Activated CD8-positive, alpha-beta memory T cell treated with anti-CD3 and anti-CD28 coated beads, Interleukin-2, amount 10 ng/mL, durations not matched to agents 7 days and 5 days (primary cell): ENCODE data around the gene CYTH2. TPM values are rescaled to one million over a fixed set of nuclear protein-coding genes. Genes with fewer than 3 reads are reported as not detected.
"Not testable (repeated sequence)": the region's sequence is repeated elsewhere in the genome, so short reads cannot be mapped to it uniquely, and the experiment has no call there.

ENCODE experiments used
- ATAC-seq: fragments of 150-1000 bp; cut with Tn5 transposase; one replicate; pipeline ENCODE4 v1.10.0; 2021; ENCODE audit warnings: moderate library complexity
- CTCF ChIA-PET: fragments of 350-600 bp; sonication (Branson Sonifier 250); formaldehyde crosslinking; loops from one replicate; lab custom pipeline; 2021; ENCODE audit warnings: antibody characterized with exemption; lab: Charles Lee
- DNase-seq: peaks from one replicate; pipeline ENCODE4 v3.0.0-alpha.2; 2020
- H3K27ac Mint-ChIP-seq: one replicate; pipeline ENCODE4 v1.8.0; 2021; ENCODE audit warnings: mild to moderate bottlenecking, mixed read lengths
- H3K27me3 Mint-ChIP-seq: one replicate; pipeline ENCODE4 v1.8.0; 2021; ENCODE audit warnings: mixed read lengths
- H3K36me3 Mint-ChIP-seq: one replicate; pipeline ENCODE4 v1.8.0; 2021; ENCODE audit warnings: mild to moderate bottlenecking, mixed read lengths
- H3K4me1 Mint-ChIP-seq: one replicate; pipeline ENCODE4 v1.8.0; 2021; ENCODE audit warnings: mixed read lengths
- H3K4me3 Mint-ChIP-seq: one replicate; pipeline ENCODE4 v1.8.0; 2021; ENCODE audit warnings: mild to moderate bottlenecking, moderate library complexity, mixed read lengths
- H3K9me3 Mint-ChIP-seq: one replicate; pipeline ENCODE4 v1.8.0; 2022; ENCODE audit warnings: low read depth, mixed read lengths
- total RNA-seq, 2 experiments: library from RNA; stranded (reverse); gene quantifications; one replicate each; pipeline ENCODE4 v1.2.3, GENCODE V29; 2021

The CYTH2 gene
- total RNA-seq, 2 experiments from 2014 or later = 42.5 to 47.8 TPM

GRCh38 chr19:48484931-48485612, 15.9 kb downstream of the CYTH2 start:
- Mint-ChIP-seq H3K4me1 (peaks cover 14% of the 10 kb centered on the region), H3K9me3 (no peaks in the 10 kb centered on the region), H3K36me3 (no peaks in the 10 kb centered on the region), H3K27ac (no peak overlapping the region), H3K4me3 (no peak overlapping the region), H3K27me3 (peaks cover 3% of the 10 kb centered on the region)
- CTCF ChIA-PET = no interaction called here
- DNase-seq (no peak), ATAC-seq (no peak)

DNA sequence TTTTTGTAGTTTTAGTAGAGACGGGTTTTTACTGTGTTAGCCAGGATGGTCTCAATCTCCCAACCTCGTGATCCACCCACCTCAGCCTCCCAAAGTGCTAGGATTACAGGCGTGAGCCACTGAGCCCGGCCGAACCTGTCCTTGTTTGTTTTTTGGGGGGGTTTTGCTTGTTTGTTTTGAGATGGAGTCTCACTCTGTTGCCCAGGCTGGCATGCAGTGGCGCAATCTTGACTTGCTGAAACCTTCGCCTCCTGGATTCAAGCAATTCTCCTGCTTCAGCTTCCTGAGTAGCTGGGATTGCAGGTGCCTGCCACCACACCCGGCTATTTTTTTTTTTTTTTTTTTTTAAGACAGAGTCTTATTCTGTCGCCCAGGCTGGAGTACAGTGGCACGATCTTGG, 17.5 kb downstream of the CYTH2 start:
- not testable (repeated sequence) for H3K9me3 Mint-ChIP-seq, H3K27ac Mint-ChIP-seq, H3K4me3 Mint-ChIP-seq, ATAC-seq, H3K36me3 Mint-ChIP-seq, DNase-seq
- CTCF ChIA-PET = interaction anchor here (1.3 to 1.8 kb wide), 2 partner anchors 95 to 103 kb away, joined by 4 to 6 read pairs; partner anchors contain the start of gene KDELR1
- Mint-ChIP-seq H3K4me1 (peaks cover 12% of the 10 kb centered on the region), H3K27me3 (peaks cover 14% of the 10 kb centered on the region)

DNA sequence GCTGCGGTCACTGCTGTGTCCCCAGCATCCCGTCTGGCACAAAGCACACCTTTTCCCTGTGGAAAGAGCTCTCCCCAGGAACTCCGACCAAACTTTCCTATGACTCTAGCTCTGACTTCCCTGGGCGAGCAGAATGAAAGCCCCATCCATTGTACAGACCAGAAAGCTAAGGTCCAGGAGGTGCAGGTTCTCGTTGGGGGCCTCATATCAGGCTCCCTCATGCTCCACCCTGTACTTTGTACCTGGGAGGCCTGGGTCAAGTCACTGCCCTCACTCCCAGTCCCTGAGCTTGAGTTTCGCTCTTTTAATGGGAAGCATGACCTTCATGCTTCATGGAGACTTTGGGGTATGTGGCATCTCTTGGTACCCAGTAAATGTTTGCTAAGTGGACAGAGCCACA, 18.4 kb downstream of the CYTH2 start:
- Mint-ChIP-seq H3K4me1 (peaks cover 17% of the 10 kb centered on the region), H3K27me3 (peaks cover 22% of the 10 kb centered on the region), H3K4me3 (no peak overlapping the region), H3K9me3 (no peaks in the 10 kb centered on the region), H3K36me3 (no peaks in the 10 kb centered on the region), H3K27ac (no peak overlapping the region)
- DNase-seq (no peak), ATAC-seq (no peak)
- CTCF ChIA-PET = interaction anchor here (0.7 to 4.9 kb wide), 5 partner anchors 96 to 173 kb away, joined by 3 to 72 read pairs (median 4); partner anchors contain the start of gene KDELR1

- no peak for ATAC-seq
- Mint-ChIP-seq H3K36me3 (no peaks in the 10 kb centered on the region), H3K4me3 (no peak overlapping the region), H3K27ac (no peak overlapping the region), H3K27me3 (peaks cover 26% of the 10 kb centered on the region), H3K9me3 (no peaks in the 10 kb centered on the region), H3K4me1 (peaks cover 20% of the 10 kb centered on the region)
- no peak for DNase-seq
- CTCF ChIA-PET = interaction anchor here (0.7 to 4.9 kb wide), 7 partner anchors 97 to 174 kb away, joined by 3 to 72 read pairs (median 6); partner anchors contain the start of gene KDELR1
These were observed 18.8 kb downstream of the CYTH2 start for GRCh38 chr19:48487948-48488347.

GRCh38 chr19:48488478-48488877, 19.3 kb downstream of the CYTH2 start:
- not testable (repeated sequence) for H3K27ac Mint-ChIP-seq, ATAC-seq, DNase-seq, H3K4me3 Mint-ChIP-seq, H3K36me3 Mint-ChIP-seq, H3K9me3 Mint-ChIP-seq
- Mint-ChIP-seq H3K27me3 (peaks cover 26% of the 10 kb centered on the region), H3K4me1 (peaks cover 20% of the 10 kb centered on the region)
- CTCF ChIA-PET = interaction anchor here (1.4 to 4.9 kb wide), 7 partner anchors 8 to 120 kb away, joined by 4 to 72 read pairs (median 16); partner anchors contain the start of gene KDELR1

GRCh38 chr19:48489608-48490216, 20.5 kb downstream of the CYTH2 start:
- Mint-ChIP-seq H3K27me3 (peaks cover 33% of the 10 kb centered on the region), H3K4me3 (no peak overlapping the region), H3K4me1 (peaks cover 23% of the 10 kb centered on the region), H3K27ac (no peak overlapping the region), H3K9me3 (no peaks in the 10 kb centered on the region), H3K36me3 (no peaks in the 10 kb centered on the region)
- ATAC-seq (peak; percentile 42), DNase-seq (peak; percentile 86)
- CTCF ChIA-PET = interaction anchor here (0.7 to 4.9 kb wide), 30 partner anchors 10 to 217 kb away, joined by 3 to 72 read pairs (median 5); partner anchors contain the start of genes KDELR1, SYNGR4 and TMEM143

DNA sequence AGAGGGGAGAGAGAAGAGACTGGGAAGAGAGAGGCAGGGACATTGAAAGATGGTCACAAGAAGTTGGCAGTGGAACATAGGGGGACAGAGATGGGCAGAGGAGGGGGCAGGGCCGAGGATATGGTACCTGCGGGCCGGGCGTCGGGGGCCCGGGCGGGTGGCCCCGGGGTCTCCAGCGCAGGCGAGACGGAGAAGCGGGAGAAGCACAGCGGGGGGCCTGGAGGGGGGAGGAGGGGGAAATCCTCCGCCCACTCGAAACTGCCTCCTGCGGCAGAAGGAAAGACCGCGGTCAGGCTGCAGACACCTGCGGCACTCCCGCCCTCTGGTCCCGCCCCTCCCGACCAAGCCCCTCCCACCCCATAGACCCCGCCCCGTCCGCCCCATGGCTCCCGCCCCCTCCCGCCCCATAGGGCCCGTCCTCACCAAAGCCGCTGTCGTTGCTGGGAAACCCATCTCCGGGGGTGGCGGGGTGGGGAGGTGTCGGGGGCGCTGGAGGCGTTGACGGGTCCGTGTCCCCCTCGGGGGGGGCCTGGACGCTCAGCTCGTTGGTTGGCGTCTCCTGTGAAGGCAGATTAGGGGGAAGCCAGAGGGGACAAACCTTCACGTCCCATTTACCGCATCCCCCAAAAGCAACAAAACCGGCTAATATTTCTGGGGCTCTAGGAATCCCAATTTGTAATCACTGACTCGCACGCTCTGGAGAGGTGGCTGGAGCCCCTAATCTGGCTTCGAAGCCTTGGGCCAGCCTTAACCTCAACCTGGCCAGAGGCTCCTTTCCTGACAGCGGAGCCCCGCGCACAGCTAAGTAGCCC, 22.0 kb downstream of the CYTH2 start:
- CTCF ChIA-PET = interaction anchor here (0.8 to 4.9 kb wide), 10 partner anchors 11 to 117 kb away, joined by 3 to 72 read pairs (median 8); no protein-coding TSS in a partner anchor
- Mint-ChIP-seq H3K4me1 (peaks cover 30% of the 10 kb centered on the region), H3K27me3 (peaks cover 45% of the 10 kb centered on the region), H3K27ac (no peak overlapping the region), H3K4me3 (no peak overlapping the region), H3K9me3 (no peaks in the 10 kb centered on the region), H3K36me3 (no peaks in the 10 kb centered on the region)
- no peak for ATAC-seq
- peak; percentile 65 for DNase-seq

GRCh38 chr19:48491793-48492123, 22.6 kb downstream of the CYTH2 start:
- H3K36me3 Mint-ChIP-seq = no peaks in the 10 kb centered on the region
- H3K4me3 Mint-ChIP-seq = no peak overlapping the region
- ATAC-seq (no peak), DNase-seq (no peak)
- no peak overlapping the region for H3K27ac Mint-ChIP-seq
- H3K27me3 Mint-ChIP-seq = peaks cover 47% of the 10 kb centered on the region
- peaks cover 30% of the 10 kb centered on the region for H3K4me1 Mint-ChIP-seq
- CTCF ChIA-PET = interaction anchor here (3.9 to 4.9 kb wide), 2 partner anchors 93 to 117 kb away, joined by 22 to 72 read pairs; no protein-coding TSS in a partner anchor
- H3K9me3 Mint-ChIP-seq = no peaks in the 10 kb centered on the region

DNA sequence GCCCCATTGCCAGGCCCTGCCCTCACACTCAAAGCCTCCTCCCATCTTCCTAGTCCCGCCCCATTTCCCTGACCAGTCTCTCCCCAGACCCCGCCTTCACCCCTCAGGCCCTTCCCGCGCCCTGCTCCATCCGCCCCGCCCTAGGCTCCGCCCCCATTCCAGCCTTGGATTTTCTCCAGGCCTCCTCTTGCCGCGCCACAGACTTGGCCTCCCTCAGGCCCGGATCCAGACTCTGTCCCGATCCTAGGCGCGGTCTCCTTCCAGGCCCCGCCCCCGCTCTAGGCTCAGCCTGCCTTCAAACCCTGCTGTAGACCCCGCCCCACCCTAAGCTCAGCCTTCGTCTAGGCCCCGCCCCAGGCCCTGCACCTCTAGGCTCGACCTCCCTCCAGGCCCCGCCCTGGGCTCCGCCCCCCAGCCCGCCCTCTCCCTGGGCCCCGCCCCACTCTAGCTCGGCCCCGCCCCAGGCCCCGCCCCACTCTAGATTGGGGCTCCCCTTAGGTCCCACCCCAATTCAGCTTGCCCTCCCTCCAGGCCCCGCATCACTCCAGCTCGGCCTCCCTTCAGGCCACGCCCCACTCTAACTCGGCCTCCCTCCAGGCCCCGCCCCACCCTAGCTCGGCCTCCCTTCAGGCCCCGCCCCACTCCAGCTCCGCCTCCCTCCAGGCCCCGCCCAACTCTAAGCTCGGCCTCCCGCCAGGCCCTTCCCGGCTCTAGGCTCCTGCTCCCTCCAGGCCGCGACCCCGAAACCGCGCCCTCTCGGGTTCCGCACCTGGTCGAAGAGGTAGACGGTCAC, 24.0 kb downstream of the CYTH2 start:
- CTCF ChIA-PET = interaction anchor here (0.9 to 4.5 kb wide), 6 partner anchors 13 to 143 kb away, joined by 3 to 30 read pairs (median 9); partner anchors contain the start of genes RPL18 and SPHK2
- Mint-ChIP-seq H3K4me1 (peaks cover 30% of the 10 kb centered on the region), H3K4me3 (peak overlapping the region; percentile 26), H3K27me3 (peaks cover 51% of the 10 kb centered on the region), H3K9me3 (no peaks in the 10 kb centered on the region), H3K36me3 (no peaks in the 10 kb centered on the region), H3K27ac (peak overlapping the region; percentile 26)
- ATAC-seq (peak; percentile 74), DNase-seq (peak; percentile 91)

DNA sequence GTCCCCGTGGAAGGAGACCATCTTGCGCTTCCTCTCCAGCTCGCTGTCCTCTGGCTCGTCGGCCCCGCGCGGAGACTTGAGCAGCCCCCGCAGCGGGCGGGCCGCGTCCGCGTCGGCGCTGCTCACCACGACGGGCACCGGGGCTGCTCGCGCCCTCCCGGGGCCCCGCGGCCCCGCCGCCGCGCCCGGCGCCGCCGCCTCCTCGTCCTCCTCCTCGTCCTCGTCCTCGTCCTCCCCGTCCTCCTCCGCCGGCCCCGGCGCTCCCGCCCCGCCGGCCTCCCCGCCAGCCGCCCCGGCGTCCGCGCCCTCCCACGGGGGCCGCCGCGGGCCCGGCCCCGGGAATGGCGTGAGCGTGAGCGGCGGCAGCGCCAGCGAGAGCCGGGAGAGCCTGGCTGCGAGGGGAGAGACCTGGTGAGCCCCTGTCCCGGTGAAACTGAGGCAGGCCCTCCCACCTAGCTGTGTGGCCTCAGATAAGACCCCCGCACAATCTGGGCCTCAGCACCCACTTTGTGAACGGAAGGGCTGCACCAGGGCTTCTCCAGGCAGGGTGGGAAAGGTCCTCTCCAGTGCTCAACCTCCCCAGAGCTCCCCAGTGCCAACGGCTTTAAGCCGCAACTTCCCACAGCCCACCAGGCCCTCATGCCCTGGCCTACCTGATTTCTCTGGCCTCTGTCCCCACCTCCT, 24.7 kb downstream of the CYTH2 start:
- no peak overlapping the region for H3K27ac Mint-ChIP-seq
- peaks cover 51% of the 10 kb centered on the region for H3K27me3 Mint-ChIP-seq
- no peaks in the 10 kb centered on the region for H3K36me3 Mint-ChIP-seq
- DNase-seq (no peak), ATAC-seq (peak; percentile 15)
- CTCF ChIA-PET = interaction anchor here (0.9 to 4.5 kb wide), 8 partner anchors 13 to 180 kb away, joined by 3 to 30 read pairs (median 4); partner anchors contain the start of genes RPL18 and SPHK2
- H3K4me1 Mint-ChIP-seq = peaks cover 30% of the 10 kb centered on the region
- no peaks in the 10 kb centered on the region for H3K9me3 Mint-ChIP-seq
- H3K4me3 Mint-ChIP-seq = peak overlapping the region; percentile 26

DNA sequence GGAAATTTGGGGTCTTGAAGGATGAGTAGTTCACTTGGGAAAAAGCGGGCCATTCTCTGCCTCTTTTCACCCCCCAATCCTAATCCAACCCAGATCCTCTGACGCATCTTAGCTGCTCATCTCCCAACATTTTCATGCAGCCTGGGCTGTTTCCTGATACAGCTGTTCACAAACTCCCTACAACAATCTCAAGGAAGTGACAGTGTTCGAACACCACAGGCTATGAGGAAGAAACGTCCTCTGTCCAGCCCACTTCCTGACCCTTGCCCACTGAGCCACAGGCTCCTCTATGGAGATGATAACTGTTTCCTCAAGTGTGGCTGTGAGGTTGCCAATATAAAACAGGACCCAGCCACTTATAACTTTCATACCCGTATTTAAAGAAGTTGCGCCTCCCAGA, 26.2 kb downstream of the CYTH2 start:
- Mint-ChIP-seq H3K27me3 (peaks cover 46% of the 10 kb centered on the region), H3K4me1 (peaks cover 27% of the 10 kb centered on the region), H3K9me3 (no peaks in the 10 kb centered on the region), H3K36me3 (no peaks in the 10 kb centered on the region), H3K4me3 (no peak overlapping the region), H3K27ac (no peak overlapping the region)
- CTCF ChIA-PET = interaction anchor here (0.8 to 4.5 kb wide), 4 partner anchors 11 to 113 kb away, joined by 3 to 30 read pairs (median 5); no protein-coding TSS in a partner anchor
- DNase-seq (no peak), ATAC-seq (no peak)
